Measurements from ENCODE around the gene SCP2D1.

The SCP2D1 gene

GRCh38 chr20:18808712-18809111 lies 4.9 kb upstream of the SCP2D1 start:
- ChIA-PET POLR2A (no interaction called here), CTCF (no interaction called here)
- TF ChIP-seq NFRKB (IDR thresholded peaks at IDR 0.05), result no peak
- TF ChIP-seq TARDBP (IDR thresholded peaks at IDR 0.05), result no peak
- TF ChIP-seq FOXM1 (IDR thresholded peaks at IDR 0.05; ENCODE audit: borderline replicate concordance), result no peak
- TF ChIP-seq FOXA1 (IDR thresholded peaks at IDR 0.05), result no peak
- no peak for TF ChIP-seq SP1 (IDR thresholded peaks at IDR 0.05)
- no peak for TF ChIP-seq ZNF384 (IDR thresholded peaks at IDR 0.05)
- TF ChIP-seq ARNT (IDR thresholded peaks at IDR 0.05), result no peak
- TF ChIP-seq L3MBTL2 (conservative IDR thresholded peaks at IDR 0.05), result no peak
- TF ChIP-seq PKNOX1 (IDR thresholded peaks at IDR 0.05), result no peak
- no peak for TF ChIP-seq SUZ12 (IDR thresholded peaks at IDR 0.05)
- TF ChIP-seq HDGF (IDR thresholded peaks at IDR 0.05; ENCODE audit: borderline replicate concordance), result no peak
- no peak for TF ChIP-seq FOXK2 (IDR thresholded peaks at IDR 0.05)
- TF ChIP-seq BHLHE40 (IDR thresholded peaks at IDR 0.05; ENCODE audit: borderline replicate concordance), result no peak
- TF ChIP-seq LEF1 (IDR thresholded peaks at IDR 0.05; ENCODE audit: borderline replicate concordance), result no peak
- no peak for TF ChIP-seq ELF4 (IDR thresholded peaks at IDR 0.05)
- no peak for TF ChIP-seq CTBP1 (IDR thresholded peaks at IDR 0.05; ENCODE audit: borderline replicate concordance)
- DNase-seq (ENCODE audit: extremely low spot score), result no peak

GRCh38 chr20:18811186-18811585 lies 2.4 kb upstream of the SCP2D1 start:
- no peak for DNase-seq (ENCODE audit: extremely low spot score)
- POLR2A ChIA-PET, result no interaction called here
- CTCF ChIA-PET, result no interaction called here
- TF ChIP-seq FOXK2 (IDR thresholded peaks at IDR 0.05), result no peak
- TF ChIP-seq TARDBP (IDR thresholded peaks at IDR 0.05), result no peak
- TF ChIP-seq ZNF384 (IDR thresholded peaks at IDR 0.05), result no peak
- no peak for TF ChIP-seq ELF4 (IDR thresholded peaks at IDR 0.05)

- TF ChIP-seq L3MBTL2 (conservative IDR thresholded peaks at IDR 0.05) (no peak), SP1 (IDR thresholded peaks at IDR 0.05) (no peak), ZNF384 (IDR thresholded peaks at IDR 0.05) (no peak), CTBP1 (IDR thresholded peaks at IDR 0.05; ENCODE audit: borderline replicate concordance) (no peak), NFRKB (IDR thresholded peaks at IDR 0.05) (no peak), PKNOX1 (IDR thresholded peaks at IDR 0.05) (no peak), ELF4 (IDR thresholded peaks at IDR 0.05) (no peak), FOXK2 (IDR thresholded peaks at IDR 0.05) (no peak), TARDBP (IDR thresholded peaks at IDR 0.05) (no peak)
- DNase-seq (ENCODE audit: extremely low spot score), result no peak
- ChIA-PET POLR2A (no interaction called here), CTCF (no interaction called here)
Measured at GRCh38 chr20:18811904-18812303, 1.7 kb upstream of the SCP2D1 start.

GRCh38 chr20:18815194-18815942 lies 1.8 kb downstream of the SCP2D1 start:
- no peak for TF ChIP-seq ZNF384 (IDR thresholded peaks at IDR 0.05)
- no peak for TF ChIP-seq ELF4 (IDR thresholded peaks at IDR 0.05)
- TF ChIP-seq FOXM1 (IDR thresholded peaks at IDR 0.05; ENCODE audit: borderline replicate concordance), result no peak
- no peak for TF ChIP-seq SUZ12 (IDR thresholded peaks at IDR 0.05)
- TF ChIP-seq NFRKB (IDR thresholded peaks at IDR 0.05), result no peak
- no peak for TF ChIP-seq L3MBTL2 (conservative IDR thresholded peaks at IDR 0.05)
- TF ChIP-seq HDGF (IDR thresholded peaks at IDR 0.05; ENCODE audit: borderline replicate concordance), result no peak
- no peak for TF ChIP-seq PKNOX1 (IDR thresholded peaks at IDR 0.05)
- no peak for TF ChIP-seq CTBP1 (IDR thresholded peaks at IDR 0.05; ENCODE audit: borderline replicate concordance)
- no peak for TF ChIP-seq FOXK2 (IDR thresholded peaks at IDR 0.05)
- no peak for TF ChIP-seq BHLHE40 (IDR thresholded peaks at IDR 0.05; ENCODE audit: borderline replicate concordance)
- TF ChIP-seq LEF1 (IDR thresholded peaks at IDR 0.05; ENCODE audit: borderline replicate concordance), result no peak
- no peak for TF ChIP-seq TARDBP (IDR thresholded peaks at IDR 0.05)
- no peak for TF ChIP-seq ARNT (IDR thresholded peaks at IDR 0.05)
- no peak for TF ChIP-seq SP1 (IDR thresholded peaks at IDR 0.05)
- TF ChIP-seq FOXA1 (IDR thresholded peaks at IDR 0.05), result no peak
- POLR2A ChIA-PET, result no interaction called here

GRCh38 chr20:18822832-18823231 lies 9.2 kb downstream of the SCP2D1 start:
- TF ChIP-seq TARDBP (IDR thresholded peaks at IDR 0.05) (no peak), BHLHE40 (IDR thresholded peaks at IDR 0.05; ENCODE audit: borderline replicate concordance) (no peak), NFRKB (IDR thresholded peaks at IDR 0.05) (no peak)
- no peak for DNase-seq (ENCODE audit: extremely low spot score)
- CTCF ChIA-PET, result no interaction called here
- POLR2A ChIA-PET, result no interaction called here

More at GRCh38 chr20:18815194-18815942, 1.8 kb downstream of the SCP2D1 start:
- no peak for DNase-seq (ENCODE audit: extremely low spot score)
- CTCF ChIA-PET, result no interaction called here

- ChIA-PET CTCF (no interaction called here), POLR2A (no interaction called here)
- TF ChIP-seq CTBP1 (IDR thresholded peaks at IDR 0.05; ENCODE audit: borderline replicate concordance) (no peak), HDGF (IDR thresholded peaks at IDR 0.05; ENCODE audit: borderline replicate concordance) (no peak), FOXK2 (IDR thresholded peaks at IDR 0.05) (no peak), ARNT (IDR thresholded peaks at IDR 0.05) (no peak), PKNOX1 (IDR thresholded peaks at IDR 0.05) (no peak), SUZ12 (IDR thresholded peaks at IDR 0.05) (no peak), LEF1 (IDR thresholded peaks at IDR 0.05; ENCODE audit: borderline replicate concordance) (no peak), TARDBP (IDR thresholded peaks at IDR 0.05) (no peak), SP1 (IDR thresholded peaks at IDR 0.05) (no peak), L3MBTL2 (conservative IDR thresholded peaks at IDR 0.05) (no peak), ELF4 (IDR thresholded peaks at IDR 0.05) (no peak), FOXM1 (IDR thresholded peaks at IDR 0.05; ENCODE audit: borderline replicate concordance) (no peak), ZNF384 (IDR thresholded peaks at IDR 0.05) (no peak), FOXA1 (IDR thresholded peaks at IDR 0.05) (no peak), BHLHE40 (IDR thresholded peaks at IDR 0.05; ENCODE audit: borderline replicate concordance) (no peak)
- DNase-seq (ENCODE audit: extremely low spot score), result no peak
Measured at GRCh38 chr20:18831830-18832499, 18.4 kb downstream of the SCP2D1 start.
